Right cardiac atrium (tissue), 5 donors: Measurements from ENCODE around the gene RTF1. TPM values are rescaled to one million over a fixed set of nuclear protein-coding genes. Genes with fewer than 3 reads are reported as not detected.

Experiments used
- ATAC-seq, 2 donors: fragments of 200-7000 bp; cut with Tn5 transposase; one replicate each; pipeline versions ENCODE4 v1.8.0 to v1.9.1; 2020; ENCODE audit warnings: moderate library complexity in 2 of 2, mild to moderate bottlenecking in 1 of 2
- DNase-seq, 3 donors: peaks; one replicate each; pipeline ENCODE4 v3.0.0-alpha.2; 2020
- H3K27ac ChIP-seq: one replicate; pipeline ENCODE4 v1.5.1; 2013; ENCODE audit warnings: mild to moderate bottlenecking, low read length, control low read depth, moderate library complexity
- H3K27me3 ChIP-seq: one replicate; pipeline ENCODE4 v1.6.1; 2013; ENCODE audit not compliant: control insufficient read depth, insufficient read depth
- H3K4me1 ChIP-seq: one replicate; pipeline ENCODE4 v1.6.1; 2013; ENCODE audit warnings: low read length; ENCODE audit not compliant: control insufficient read depth, insufficient read depth
- H3K4me3 ChIP-seq: one replicate; pipeline ENCODE4 v1.5.1; 2013; ENCODE audit warnings: low read length, control low read depth
- H3K9me3 ChIP-seq: one replicate; pipeline ENCODE4 v1.6.1; 2013; ENCODE audit warnings: low read length; ENCODE audit not compliant: control insufficient read depth
- WGBS: extraction: QIAGEN DNeasy Blood & Tissue Kit; methylation state at CpG from one replicate; pipeline ENCODE4 v1.1.7; 2013; 5-methylcytosine and 5-hydroxymethylcytosine counted together
- intact Hi-C, 4 donors: fragments of 100-400 bp; cut with DNase I; formaldehyde crosslinking; loops; one replicate each; pipeline versions ENCODE4 v1.11.0 to v1.14.0; 2022 to 2023
- polyA plus RNA-seq: library from polyadenylated mRNA; stranded (reverse); fragments of 200-250 nt; gene quantifications from one replicate; pipeline ENCODE4 v1.2.3, GENCODE V29; 2013
- total RNA-seq, 4 donors: library from RNA; stranded (reverse); fragmentation: NEBNext Ultra II Directional; extraction: Animal tissue kit (Norgen Biotek cat#: 25700); gene quantifications; one replicate each; pipeline ENCODE4 v1.2.1, GENCODE V29; 2021
- donor health status: healthy with polysubstance abuse.
- donor health status: DM: no; HTN: yes; CAD: no.
- donor health status: DM: no; HTN: no; CAD: no.
- donor health status: DM: no; HTN: yes; CAD: no; lungs with severe emphysema.
- donor health status: DM: yes; HTN: yes; CAD: no.

Gene RTF1
- total and polyA plus RNA-seq, 5 donors = 14.1 to 25.0 (median 22.6) TPM

GRCh38 chr15:41490355-41490754 lies 73.5 kb downstream of the RTF1 start:
- intact Hi-C loops = no loop called here
- no peaks in the 10 kb centered on the region for H3K9me3 ChIP-seq
- H3K4me1 ChIP-seq = no peaks in the 10 kb centered on the region
- DNase-seq (no peak), ATAC-seq (no peak)
- WGBS = 50% methylated on average over 4 of the region's 4 CpGs
- H3K27me3 ChIP-seq = no peaks in the 10 kb centered on the region
- no peak overlapping the region for H3K27ac ChIP-seq
- no peak overlapping the region for H3K4me3 ChIP-seq

GRCh38 chr15:41491889-41492288 lies 75.0 kb downstream of the RTF1 start:
- 89% methylated on average over 4 of the region's 4 CpGs for WGBS
- Histone ChIP-seq H3K4me3 (no peak overlapping the region), H3K27me3 (no peaks in the 10 kb centered on the region), H3K4me1 (no peaks in the 10 kb centered on the region), H3K27ac (no peak overlapping the region), H3K9me3 (no peaks in the 10 kb centered on the region)
- DNase-seq (no peak), ATAC-seq (no peak)
- intact Hi-C loops = no loop called here

GRCh38 chr15:41492597-41493204 lies 75.8 kb downstream of the RTF1 start:
- intact Hi-C loops = no loop called here
- Histone ChIP-seq H3K4me1 (no peaks in the 10 kb centered on the region), H3K27me3 (no peaks in the 10 kb centered on the region), H3K4me3 (peak overlapping the region; percentile 86), H3K27ac (no peak overlapping the region), H3K9me3 (no peaks in the 10 kb centered on the region)
- no peak for ATAC-seq
- DNase-seq = no peak
- 4% methylated on average over 15 of the region's 15 CpGs for WGBS

- peak; percentile 79 to 93 (median 90) for DNase-seq
- Histone ChIP-seq H3K27ac (peak within 1 kb of the TSS; percentile 25), H3K27me3 (no peaks in the 10 kb centered on the region), H3K4me1 (no peaks in the 10 kb centered on the region), H3K4me3 (peak within 1 kb of the TSS; percentile 86), H3K9me3 (no peaks in the 10 kb centered on the region)
- peak; percentile 80 to 86 for ATAC-seq
- under 1% methylated on average over 60 of the region's 60 CpGs for WGBS
- intact Hi-C loops = no loop called here
These were observed 76.5 kb downstream of the RTF1 start, which contains the start of gene ITPKA for GRCh38 chr15:41493205-41493901. TSS of gene ITPKA (plus strand) at chr15:41493874. CDS start at chr15:41493928, 54 bp downstream.

- H3K27ac ChIP-seq = no peak overlapping the region
- H3K4me3 ChIP-seq = peak overlapping the region; percentile 86
- H3K4me1 ChIP-seq = no peaks in the 10 kb centered on the region
- WGBS = under 1% methylated on average over 41 of the region's 41 CpGs
- no peaks in the 10 kb centered on the region for H3K9me3 ChIP-seq
- ATAC-seq (no peak), DNase-seq (no peak)
- no peaks in the 10 kb centered on the region for H3K27me3 ChIP-seq
- intact Hi-C loops = no loop called here
These were observed 77.0 kb downstream of the RTF1 start for GRCh38 chr15:41493902-41494189.

- Histone ChIP-seq H3K9me3 (no peaks in the 10 kb centered on the region), H3K27ac (no peak overlapping the region), H3K4me1 (no peaks in the 10 kb centered on the region), H3K4me3 (peak overlapping the region; percentile 86), H3K27me3 (no peaks in the 10 kb centered on the region)
- ATAC-seq (peak in 1 of 2 donors; percentile 8), DNase-seq (peak in 2 of 3 donors; percentile 55 to 65)
- intact Hi-C loops = no loop called here
- 1% methylated on average over 75 of the region's 77 CpGs for WGBS
These were observed 77.5 kb downstream of the RTF1 start for GRCh38 chr15:41494190-41494921.

- H3K27me3 ChIP-seq = no peaks in the 10 kb centered on the region
- peak in 2 of 3 donors; percentile 55 to 63 for DNase-seq
- intact Hi-C loops = no loop called here
These were observed 78.2 kb downstream of the RTF1 start for GRCh38 chr15:41494922-41495735.

GRCh38 chr15:41495736-41496599 lies 79.1 kb downstream of the RTF1 start:
- DNase-seq = peak in 2 of 3 donors; percentile 69 to 73

More at GRCh38 chr15:41494922-41495735, 78.2 kb downstream of the RTF1 start:
- WGBS = 2% methylated on average over 55 of the region's 60 CpGs
- no peaks in the 10 kb centered on the region for H3K9me3 ChIP-seq
- peak overlapping the region; percentile 17 for H3K4me3 ChIP-seq
- no peaks in the 10 kb centered on the region for H3K4me1 ChIP-seq
- H3K27ac ChIP-seq = no peak overlapping the region
- peak in 1 of 2 donors; percentile 22 for ATAC-seq

GRCh38 chr15:41498657-41499056 lies 81.8 kb downstream of the RTF1 start:
- H3K9me3 ChIP-seq = no peaks in the 10 kb centered on the region
- no peak overlapping the region for H3K4me3 ChIP-seq
- peaks cover 4% of the 10 kb centered on the region for H3K4me1 ChIP-seq
- intact Hi-C loops = no loop called here
- ATAC-seq = no peak
- H3K27me3 ChIP-seq = no peaks in the 10 kb centered on the region
- H3K27ac ChIP-seq = no peak overlapping the region
- 88% methylated on average over 2 of the region's 2 CpGs for WGBS
- peak in 1 of 3 donors; percentile 1 for DNase-seq

More at GRCh38 chr15:41495736-41496599, 79.1 kb downstream of the RTF1 start:
- intact Hi-C loops = no loop called here
- no peaks in the 10 kb centered on the region for H3K27me3 ChIP-seq
- peak; percentile 41 to 44 for ATAC-seq
- no peaks in the 10 kb centered on the region for H3K9me3 ChIP-seq
- 26% methylated on average over 59 of the region's 59 CpGs for WGBS
- peak overlapping the region; percentile 17 for H3K4me3 ChIP-seq
- H3K27ac ChIP-seq = no peak overlapping the region
- no peaks in the 10 kb centered on the region for H3K4me1 ChIP-seq
